Muscle layer of colon (tissue), 2 donors: ENCODE results near the gene SPATA25.
"Not testable (repeated sequence)": the region's sequence is repeated elsewhere in the genome, so short reads cannot be mapped to it uniquely, and the experiment has no call there.

Experiments
- H3K27ac ChIP-seq: one replicate; pipeline ENCODE4 v1.7.0; 2013; ENCODE audit warnings: low read depth, mild to moderate bottlenecking, low read length, moderate library complexity
- H3K27me3 ChIP-seq, 2 donors: one replicate each; pipeline ENCODE4 v1.7.0; 2013; ENCODE audit warnings: low read length in 2 of 2, mild to moderate bottlenecking in 2 of 2; ENCODE audit not compliant: insufficient read depth in 2 of 2, control insufficient read depth in 1 of 2
- H3K36me3 ChIP-seq: one replicate; pipeline ENCODE4 v1.7.0; 2013; ENCODE audit warnings: mild to moderate bottlenecking, low read length; ENCODE audit not compliant: insufficient read depth
- H3K4me1 ChIP-seq: one replicate; pipeline ENCODE4 v1.7.0; 2013; ENCODE audit warnings: mild to moderate bottlenecking, low read length; ENCODE audit not compliant: insufficient read depth
- H3K4me3 ChIP-seq, 2 donors: one replicate each; pipeline ENCODE4 v1.7.0; 2013; ENCODE audit warnings: low read length in 2 of 2, low read depth in 1 of 2, mild to moderate bottlenecking in 1 of 2, moderate library complexity in 1 of 2
- H3K9ac ChIP-seq: one replicate; pipeline ENCODE4 v1.7.0; 2013; ENCODE audit warnings: low read length
- H3K9me3 ChIP-seq: one replicate; pipeline ENCODE4 v1.7.0; 2013; ENCODE audit warnings: mild to moderate bottlenecking, low read length
- donor health status: abdominal sarcoma.
- donor health status: Adenocarcinoma of cecum.

The SPATA25 gene

GRCh38 chr20:45901332-45901731 lies 13.9 kb upstream of the SPATA25 start:
- not testable (repeated sequence) for H3K9me3 ChIP-seq, H3K4me3 ChIP-seq, H3K27me3 ChIP-seq, H3K27ac ChIP-seq, H3K4me1 ChIP-seq, H3K9ac ChIP-seq
- peaks cover 48% of the 10 kb centered on the region for H3K36me3 ChIP-seq

- Histone ChIP-seq H3K36me3 (peaks cover 48% of the 10 kb centered on the region), H3K4me1 (no peaks in the 10 kb centered on the region), H3K9ac (no peak overlapping the region), H3K9me3 (no peaks in the 10 kb centered on the region), H3K27me3 (no peaks in the 10 kb centered on the region), H3K4me3 (no peak overlapping the region), H3K27ac (no peak overlapping the region)
Measured at GRCh38 chr20:45899046-45899835, 11.8 kb upstream of the SPATA25 start.

GRCh38 chr20:45898285-45898684 lies 10.9 kb upstream of the SPATA25 start:
- no peaks in the 10 kb centered on the region for H3K27me3 ChIP-seq
- no peak overlapping the region for H3K9ac ChIP-seq
- H3K36me3 ChIP-seq, result peaks cover 54% of the 10 kb centered on the region
- no peak overlapping the region for H3K4me3 ChIP-seq
- no peaks in the 10 kb centered on the region for H3K9me3 ChIP-seq
- H3K4me1 ChIP-seq, result peaks cover under 1% of the 10 kb centered on the region
- no peak overlapping the region for H3K27ac ChIP-seq

GRCh38 chr20:45897692-45898091 lies 10.3 kb upstream of the SPATA25 start:
- peaks cover 59% of the 10 kb centered on the region for H3K36me3 ChIP-seq
- H3K4me3 ChIP-seq, result no peak overlapping the region

GRCh38 chr20:45897289-45897688 lies 9.9 kb upstream of the SPATA25 start:
- Histone ChIP-seq H3K4me3 (no peak overlapping the region), H3K4me1 (peaks cover 10% of the 10 kb centered on the region), H3K27me3 (no peaks in the 10 kb centered on the region), H3K36me3 (peaks cover 58% of the 10 kb centered on the region), H3K9me3 (no peaks in the 10 kb centered on the region), H3K27ac (no peak overlapping the region), H3K9ac (no peak overlapping the region)

More at GRCh38 chr20:45897692-45898091, 10.3 kb upstream of the SPATA25 start:
- H3K9ac ChIP-seq, result no peak overlapping the region
- H3K4me1 ChIP-seq, result peaks cover 6% of the 10 kb centered on the region
- H3K27me3 ChIP-seq, result no peaks in the 10 kb centered on the region
- H3K27ac ChIP-seq, result no peak overlapping the region
- H3K9me3 ChIP-seq, result no peaks in the 10 kb centered on the region

- Histone ChIP-seq H3K27me3 (no peaks in the 10 kb centered on the region), H3K9me3 (no peaks in the 10 kb centered on the region), H3K27ac (no peak overlapping the region), H3K4me1 (peaks cover 16% of the 10 kb centered on the region), H3K36me3 (peaks cover 52% of the 10 kb centered on the region), H3K9ac (no peak overlapping the region), H3K4me3 (no peak overlapping the region)
Measured at GRCh38 chr20:45896641-45897161, 9.3 kb upstream of the SPATA25 start.

GRCh38 chr20:45894797-45895196 lies 7.4 kb upstream of the SPATA25 start:
- Histone ChIP-seq H3K4me1 (peaks cover 20% of the 10 kb centered on the region), H3K9ac (no peak overlapping the region), H3K4me3 (no peak overlapping the region), H3K27me3 (no peaks in the 10 kb centered on the region), H3K9me3 (no peaks in the 10 kb centered on the region), H3K36me3 (peaks cover 49% of the 10 kb centered on the region), H3K27ac (no peak overlapping the region)

GRCh38 chr20:45893831-45894230 lies 6.4 kb upstream of the SPATA25 start:
- H3K9me3 ChIP-seq, result no peaks in the 10 kb centered on the region
- no peaks in the 10 kb centered on the region for H3K27me3 ChIP-seq
- peaks cover 45% of the 10 kb centered on the region for H3K36me3 ChIP-seq
- H3K9ac ChIP-seq, result no peak overlapping the region
- peaks cover 23% of the 10 kb centered on the region for H3K4me1 ChIP-seq
- H3K27ac ChIP-seq, result no peak overlapping the region
- no peak overlapping the region for H3K4me3 ChIP-seq

- H3K4me1 ChIP-seq, result peaks cover 23% of the 10 kb centered on the region
- no peak overlapping the region for H3K4me3 ChIP-seq
- H3K9me3 ChIP-seq, result no peaks in the 10 kb centered on the region
- H3K9ac ChIP-seq, result no peak overlapping the region
- peaks cover 44% of the 10 kb centered on the region for H3K36me3 ChIP-seq
- no peak overlapping the region for H3K27ac ChIP-seq
- no peaks in the 10 kb centered on the region for H3K27me3 ChIP-seq
Measured at GRCh38 chr20:45892828-45893500, 5.5 kb upstream of the SPATA25 start.

- peak overlapping the region; percentile 0 for H3K9ac ChIP-seq
- H3K4me3 ChIP-seq, result peak overlapping the region; percentile 66 to 90
- H3K36me3 ChIP-seq, result peaks cover 37% of the 10 kb centered on the region
- no peaks in the 10 kb centered on the region for H3K9me3 ChIP-seq
- H3K4me1 ChIP-seq, result peaks cover 23% of the 10 kb centered on the region
- H3K27me3 ChIP-seq, result no peaks in the 10 kb centered on the region
- H3K27ac ChIP-seq, result peak overlapping the region; percentile 99
Measured at GRCh38 chr20:45892049-45892825, 4.8 kb upstream of the SPATA25 start.
